Activated naive CD8-positive, alpha-beta T cell treated with anti-CD3 and anti-CD28 coated beads, Interleukin-2, amount 50 U/mL, for 16 hours (primary cell): ENCODE results near the gene SPIRE1.
"Not testable (repeated sequence)": the region's sequence is repeated elsewhere in the genome, so short reads cannot be mapped to it uniquely, and the experiment has no call there.

Experiments used
- DNase-seq: peaks from one replicate; pipeline ENCODE4 v3.0.0-alpha.2; 2020; ENCODE audit warnings: low read depth, low spot score

The SPIRE1 gene

GRCh38 chr18:12554796-12555388 is 103.0 kb downstream of the SPIRE1 start:
- DNase-seq, result no peak

- DNase-seq, result no peak
Observed at GRCh38 chr18:12552879-12553242, 105.0 kb downstream of the SPIRE1 start.

- DNase-seq, result not testable (repeated sequence)
Observed at GRCh38 chr18:12551943-12552878, 105.7 kb downstream of the SPIRE1 start.

GRCh38 chr18:12551466-12551865 is 106.4 kb downstream of the SPIRE1 start:
- DNase-seq, result not testable (repeated sequence)

- no peak for DNase-seq
Observed at GRCh38 chr18:12543697-12544096, 114.2 kb downstream of the SPIRE1 start.

GRCh38 chr18:12540751-12541150 is 117.2 kb downstream of the SPIRE1 start:
- no peak for DNase-seq

- DNase-seq, result not testable (repeated sequence)
Observed at GRCh38 chr18:12539158-12539557, 118.7 kb downstream of the SPIRE1 start.

GRCh38 chr18:12534820-12535219 is 123.1 kb downstream of the SPIRE1 start:
- no peak for DNase-seq

GRCh38 chr18:12532661-12533060 is 125.2 kb downstream of the SPIRE1 start:
- no peak for DNase-seq

- no peak for DNase-seq
Observed at GRCh38 chr18:12531749-12532148, 126.2 kb downstream of the SPIRE1 start.

- DNase-seq, result no peak
Observed at GRCh38 chr18:12520442-12520992, 137.4 kb downstream of the SPIRE1 start.

GRCh38 chr18:12518832-12519531 is 138.9 kb downstream of the SPIRE1 start:
- no peak for DNase-seq

- DNase-seq, result no peak
Observed at GRCh38 chr18:12518326-12518725, 139.6 kb downstream of the SPIRE1 start.

GRCh38 chr18:12517142-12517825 is 140.6 kb downstream of the SPIRE1 start:
- no peak for DNase-seq

- DNase-seq, result no peak
Observed at GRCh38 chr18:12516049-12516630, 141.8 kb downstream of the SPIRE1 start.

GRCh38 chr18:12515550-12515949 is 142.4 kb downstream of the SPIRE1 start:
- no peak for DNase-seq

- DNase-seq, result no peak
Observed at GRCh38 chr18:12507007-12507406, 150.9 kb downstream of the SPIRE1 start.

- DNase-seq, result no peak
Observed at GRCh38 chr18:12500986-12501385, 156.9 kb downstream of the SPIRE1 start.

- DNase-seq, result no peak
Observed at GRCh38 chr18:12497839-12498238, 160.1 kb downstream of the SPIRE1 start.

- DNase-seq, result no peak
Observed at GRCh38 chr18:12497296-12497695, 160.6 kb downstream of the SPIRE1 start.

- DNase-seq, result no peak
Observed at GRCh38 chr18:12492907-12493306, 165.0 kb downstream of the SPIRE1 start.
